Sigmoid colon (tissue), 4 donors: Measurements from ENCODE around the gene CADM2.

Experiments
- POLR2A ChIP-seq, 2 donors: fragments of 450-650 bp; IDR thresholded peaks; one replicate each; pipeline ENCODE4 v1.6.1; 2016; ENCODE audit warnings: antibody characterized with exemption in 2 of 2, mild to moderate bottlenecking in 2 of 2, moderate library complexity in 2 of 2
- POLR2AphosphoS5 ChIP-seq, 4 donors: sonication (generic); formaldehyde crosslinking; IDR thresholded peaks; one replicate each; pipeline ENCODE4 v1.6.1; 2017; ENCODE audit warnings: antibody characterized with exemption in 4 of 4
- TF ChIP-seq, protein P1 (sequence below), 4 experiments: fragments of 450-650 bp in 3 of 4; fragments of 200-600 bp in 1 of 4; IDR thresholded peaks; one replicate each; pipeline ENCODE4 v1.5.1; 2016 to 2019; ENCODE audit warnings: antibody characterized with exemption in 4 of 4, mild to moderate bottlenecking in 3 of 4, moderate library complexity in 2 of 4

DNA sequence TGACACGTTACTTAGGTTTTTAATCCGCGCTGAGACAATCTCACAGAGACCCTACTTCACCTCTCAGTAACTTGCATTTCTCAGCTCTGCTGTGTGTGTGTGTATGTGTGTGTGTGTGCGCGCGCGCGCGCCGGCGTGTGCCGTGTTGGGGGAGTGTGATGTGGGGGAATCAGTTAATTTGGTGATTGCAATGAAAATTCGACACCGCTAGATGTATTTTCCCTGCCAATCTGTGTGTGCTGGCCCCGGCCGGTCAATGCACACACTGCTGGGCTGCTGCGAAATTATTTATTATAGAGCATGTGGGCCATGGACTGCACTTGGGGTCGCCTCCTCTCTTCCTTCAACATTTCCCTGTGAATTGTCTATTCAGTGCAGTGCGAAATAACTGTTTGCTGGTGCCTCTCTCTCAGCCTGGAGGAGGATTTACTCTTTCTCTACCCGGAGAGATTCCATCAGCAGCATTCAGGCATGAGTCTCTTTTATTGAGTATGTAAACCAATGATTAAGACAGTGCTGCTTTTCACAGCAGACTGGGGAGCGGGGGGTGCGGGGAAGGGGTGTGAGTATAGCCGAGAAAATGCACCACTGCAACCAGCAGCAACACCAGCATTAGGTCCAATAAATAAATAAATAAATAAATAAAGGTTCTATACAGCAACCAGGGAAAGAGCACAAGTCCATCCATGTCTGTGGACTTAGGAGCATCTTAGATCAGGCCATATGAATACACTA is 2.9 kb downstream of the CADM2 start:
- TF ChIP-seq, protein P1, sequence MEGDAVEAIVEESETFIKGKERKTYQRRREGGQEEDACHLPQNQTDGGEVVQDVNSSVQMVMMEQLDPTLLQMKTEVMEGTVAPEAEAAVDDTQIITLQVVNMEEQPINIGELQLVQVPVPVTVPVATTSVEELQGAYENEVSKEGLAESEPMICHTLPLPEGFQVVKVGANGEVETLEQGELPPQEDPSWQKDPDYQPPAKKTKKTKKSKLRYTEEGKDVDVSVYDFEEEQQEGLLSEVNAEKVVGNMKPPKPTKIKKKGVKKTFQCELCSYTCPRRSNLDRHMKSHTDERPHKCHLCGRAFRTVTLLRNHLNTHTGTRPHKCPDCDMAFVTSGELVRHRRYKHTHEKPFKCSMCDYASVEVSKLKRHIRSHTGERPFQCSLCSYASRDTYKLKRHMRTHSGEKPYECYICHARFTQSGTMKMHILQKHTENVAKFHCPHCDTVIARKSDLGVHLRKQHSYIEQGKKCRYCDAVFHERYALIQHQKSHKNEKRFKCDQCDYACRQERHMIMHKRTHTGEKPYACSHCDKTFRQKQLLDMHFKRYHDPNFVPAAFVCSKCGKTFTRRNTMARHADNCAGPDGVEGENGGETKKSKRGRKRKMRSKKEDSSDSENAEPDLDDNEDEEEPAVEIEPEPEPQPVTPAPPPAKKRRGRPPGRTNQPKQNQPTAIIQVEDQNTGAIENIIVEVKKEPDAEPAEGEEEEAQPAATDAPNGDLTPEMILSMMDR (IDR thresholded peaks at IDR 0.05), result no peak
- TF ChIP-seq POLR2AphosphoS5 (IDR thresholded peaks at IDR 0.05) (no peak), POLR2A (IDR thresholded peaks at IDR 0.05) (no peak)
